ENCODE measurements around the gene TNNI3K. TPM values are rescaled to one million over a fixed set of nuclear protein-coding genes. Genes with fewer than 3 reads are reported as not detected.

The TNNI3K gene
- total RNA-seq, 1 donor from 2014 or later = not detected

- H3K9me3 Mint-ChIP-seq (ENCODE audit: unreplicated experiment) = no peaks in the 10 kb centered on the region
- H3K4me3 Mint-ChIP-seq (ENCODE audit: unreplicated experiment) = no peak overlapping the region
- no peaks in the 10 kb centered on the region for H3K4me1 Mint-ChIP-seq (ENCODE audit: low read depth, unreplicated experiment)
- DNase-seq = no peak
- H3K36me3 Mint-ChIP-seq (ENCODE audit: unreplicated experiment) = peaks cover 4% of the 10 kb centered on the region
- no peak for TF ChIP-seq CTCF (IDR thresholded peaks at IDR 0.05; ENCODE audit: partially characterized antibody, unreplicated experiment)
- no peak overlapping the region for H3K27ac Mint-ChIP-seq (ENCODE audit: unreplicated experiment)
- no peaks in the 10 kb centered on the region for H3K27me3 Mint-ChIP-seq (ENCODE audit: unreplicated experiment)
Observed at GRCh38 chr1:74578101-74578500, 342.9 kb downstream of the TNNI3K start.

DNA sequence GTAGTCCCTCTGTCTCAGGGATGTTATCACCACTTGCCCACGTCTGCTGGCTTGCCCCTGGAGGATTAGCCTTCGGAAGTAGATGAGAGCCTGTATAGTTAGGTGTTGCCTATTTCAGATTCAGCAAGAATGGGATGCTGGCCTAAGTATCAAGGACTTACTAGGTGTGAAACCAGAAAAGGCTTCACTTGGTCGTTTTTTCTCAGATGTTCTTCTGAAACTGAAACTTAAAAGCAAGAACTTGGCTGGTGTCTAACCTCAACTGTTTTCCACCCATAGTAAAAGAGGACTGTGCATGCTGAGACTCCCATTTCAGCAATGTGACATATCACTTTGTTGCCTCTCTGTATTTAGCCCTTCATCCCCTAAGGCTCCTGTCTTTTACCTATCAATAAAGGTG, 344.2 kb downstream of the TNNI3K start:
- Mint-ChIP-seq H3K9me3 (ENCODE audit: unreplicated experiment) (peaks cover 1% of the 10 kb centered on the region), H3K4me1 (ENCODE audit: low read depth, unreplicated experiment) (no peaks in the 10 kb centered on the region), H3K36me3 (ENCODE audit: unreplicated experiment) (peaks cover 4% of the 10 kb centered on the region), H3K4me3 (ENCODE audit: unreplicated experiment) (no peak overlapping the region), H3K27me3 (ENCODE audit: unreplicated experiment) (peaks cover 2% of the 10 kb centered on the region), H3K27ac (ENCODE audit: unreplicated experiment) (no peak overlapping the region)
- DNase-seq = no peak
- no peak for TF ChIP-seq CTCF (IDR thresholded peaks at IDR 0.05; ENCODE audit: partially characterized antibody, unreplicated experiment)

GRCh38 chr1:74583397-74583796, 348.2 kb downstream of the TNNI3K start:
- H3K27me3 Mint-ChIP-seq (ENCODE audit: unreplicated experiment) = peaks cover 3% of the 10 kb centered on the region
- peaks cover 1% of the 10 kb centered on the region for H3K9me3 Mint-ChIP-seq (ENCODE audit: unreplicated experiment)
- no peak overlapping the region for H3K27ac Mint-ChIP-seq (ENCODE audit: unreplicated experiment)
- no peak for TF ChIP-seq CTCF (IDR thresholded peaks at IDR 0.05; ENCODE audit: partially characterized antibody, unreplicated experiment)
- peaks cover 4% of the 10 kb centered on the region for H3K36me3 Mint-ChIP-seq (ENCODE audit: unreplicated experiment)
- DNase-seq = no peak
- no peak overlapping the region for H3K4me3 Mint-ChIP-seq (ENCODE audit: unreplicated experiment)
- H3K4me1 Mint-ChIP-seq (ENCODE audit: low read depth, unreplicated experiment) = no peaks in the 10 kb centered on the region

- Mint-ChIP-seq H3K27me3 (ENCODE audit: unreplicated experiment) (peaks cover 3% of the 10 kb centered on the region), H3K36me3 (ENCODE audit: unreplicated experiment) (peaks cover 4% of the 10 kb centered on the region), H3K9me3 (ENCODE audit: unreplicated experiment) (peaks cover 1% of the 10 kb centered on the region), H3K4me1 (ENCODE audit: low read depth, unreplicated experiment) (no peaks in the 10 kb centered on the region), H3K27ac (ENCODE audit: unreplicated experiment) (no peak overlapping the region), H3K4me3 (ENCODE audit: unreplicated experiment) (no peak overlapping the region)
- DNase-seq = no peak
- no peak for TF ChIP-seq CTCF (IDR thresholded peaks at IDR 0.05; ENCODE audit: partially characterized antibody, unreplicated experiment)
Observed at GRCh38 chr1:74584185-74584584, 349.0 kb downstream of the TNNI3K start.

DNA sequence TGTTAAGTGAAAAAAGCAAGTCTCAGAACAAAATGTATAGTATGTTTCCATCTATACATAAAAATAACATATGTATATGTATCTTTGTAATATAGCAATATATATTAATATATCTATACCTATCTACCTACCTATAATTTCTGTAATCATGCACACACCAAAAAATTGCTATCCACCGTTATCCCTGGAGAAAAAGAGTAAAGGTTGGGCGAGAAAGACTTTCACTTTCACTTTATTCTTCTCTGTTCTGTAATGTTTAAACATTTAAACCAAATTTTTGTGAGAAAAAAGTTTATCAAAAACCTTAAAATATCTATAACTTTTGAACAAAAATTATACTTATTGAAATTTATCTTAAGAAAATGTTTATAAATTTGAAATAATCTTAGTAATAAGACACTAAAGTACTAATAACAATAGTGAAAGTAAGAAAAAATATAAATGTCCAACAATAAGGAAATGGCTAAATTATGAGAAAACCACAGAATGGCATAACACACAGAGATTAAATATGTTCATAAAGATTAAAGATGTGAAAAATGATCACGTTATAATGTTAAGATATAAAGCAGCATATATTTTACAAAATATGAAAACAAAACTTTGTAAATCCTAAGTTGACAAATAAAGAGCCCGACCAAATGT, 351.2 kb downstream of the TNNI3K start:
- Mint-ChIP-seq H3K4me3 (ENCODE audit: unreplicated experiment) (no peak overlapping the region), H3K27ac (ENCODE audit: unreplicated experiment) (no peak overlapping the region), H3K9me3 (ENCODE audit: unreplicated experiment) (peaks cover 1% of the 10 kb centered on the region), H3K4me1 (ENCODE audit: low read depth, unreplicated experiment) (peaks cover 2% of the 10 kb centered on the region), H3K36me3 (ENCODE audit: unreplicated experiment) (no peaks in the 10 kb centered on the region), H3K27me3 (ENCODE audit: unreplicated experiment) (peaks cover 5% of the 10 kb centered on the region)
- no peak for DNase-seq
- no peak for TF ChIP-seq CTCF (IDR thresholded peaks at IDR 0.05; ENCODE audit: partially characterized antibody, unreplicated experiment)
